D341Med (cell line): ENCODE measurements around the gene ZFYVE26.
"Not testable (repeated sequence)": the region's sequence is repeated elsewhere in the genome, so short reads cannot be mapped to it uniquely, and the experiment has no call there.

Source experiments
- DNase-seq: peaks from one replicate; pipeline ENCODE4 v3.0.0; 2012; ENCODE audit warnings: low spot score

The ZFYVE26 gene

DNA sequence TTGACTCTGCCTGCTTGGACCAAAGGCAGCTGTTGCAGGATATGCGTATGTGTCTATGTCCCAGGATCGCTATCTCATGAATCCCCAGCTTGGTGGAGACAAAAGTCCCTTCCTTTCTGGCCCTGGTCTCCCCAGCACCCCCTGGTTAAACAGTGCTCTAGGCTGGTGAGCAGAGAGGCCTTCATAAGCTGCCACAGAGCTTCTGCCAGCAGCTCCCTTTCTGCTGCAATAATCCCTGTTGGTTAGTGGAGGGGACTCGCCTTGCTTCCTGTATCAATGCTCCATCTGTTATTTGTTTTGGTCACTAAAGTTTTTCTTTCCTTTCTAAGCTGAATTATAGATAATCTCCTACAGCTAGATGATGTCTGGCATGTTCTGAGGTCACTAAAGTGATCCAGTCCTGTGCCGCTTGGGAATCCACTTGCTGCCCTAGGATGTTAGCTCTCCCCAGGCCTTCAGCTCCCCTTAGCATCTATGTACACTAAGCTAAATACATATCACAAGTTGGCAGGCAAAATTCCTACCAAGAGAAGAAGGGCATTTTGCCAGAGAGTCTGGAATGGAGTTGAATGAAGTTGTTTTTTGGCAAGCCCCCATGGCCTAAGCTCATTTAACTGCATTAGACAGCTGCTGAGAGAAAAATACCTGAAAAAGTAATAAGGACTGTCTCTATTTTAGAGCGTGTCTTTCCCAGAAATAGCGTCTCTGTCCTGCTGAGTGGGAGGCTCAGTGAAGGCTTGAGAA lies 66.9 kb downstream of the ZFYVE26 start:
- DNase-seq: peak; percentile 67

DNA sequence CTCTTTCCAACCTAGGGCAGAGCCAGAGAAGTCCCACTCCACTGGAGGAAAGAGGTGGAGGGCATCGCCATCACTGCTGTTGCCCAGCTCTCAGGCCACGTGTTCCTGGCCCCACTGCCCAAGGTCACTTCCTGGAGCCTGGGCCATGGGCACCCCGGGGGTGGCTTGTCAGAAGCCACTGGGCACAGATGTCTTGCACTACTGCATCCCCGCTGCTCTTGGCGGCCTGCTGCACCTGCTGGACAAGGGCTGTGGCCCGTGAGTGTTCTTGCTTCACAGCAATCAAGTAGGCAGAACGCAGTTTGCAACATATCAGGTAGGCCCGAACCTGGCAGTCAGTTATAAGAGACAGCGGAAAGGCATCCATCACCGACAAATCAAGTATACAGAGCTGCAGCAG lies 68.1 kb downstream of the ZFYVE26 start:
- DNase-seq: no peak

DNA sequence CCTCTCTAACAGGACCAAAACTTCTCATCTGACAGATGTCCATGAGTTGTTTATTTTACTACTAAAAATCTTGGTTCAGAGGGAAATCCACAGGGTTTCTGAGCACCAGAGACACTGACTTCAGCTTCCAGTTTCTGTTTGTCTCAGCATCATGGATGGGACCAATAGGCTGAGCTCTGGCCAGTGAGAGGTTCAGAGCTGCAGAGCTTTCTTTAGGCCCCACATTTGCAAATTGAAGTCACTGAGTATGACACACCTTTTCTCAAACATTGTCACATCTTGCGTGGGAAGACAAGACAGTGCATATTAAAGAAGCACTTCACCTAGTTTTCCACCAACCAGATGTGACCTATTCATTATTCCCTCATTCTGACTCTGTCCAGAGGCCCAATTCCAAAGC lies 69.5 kb downstream of the ZFYVE26 start:
- DNase-seq: no peak

DNA sequence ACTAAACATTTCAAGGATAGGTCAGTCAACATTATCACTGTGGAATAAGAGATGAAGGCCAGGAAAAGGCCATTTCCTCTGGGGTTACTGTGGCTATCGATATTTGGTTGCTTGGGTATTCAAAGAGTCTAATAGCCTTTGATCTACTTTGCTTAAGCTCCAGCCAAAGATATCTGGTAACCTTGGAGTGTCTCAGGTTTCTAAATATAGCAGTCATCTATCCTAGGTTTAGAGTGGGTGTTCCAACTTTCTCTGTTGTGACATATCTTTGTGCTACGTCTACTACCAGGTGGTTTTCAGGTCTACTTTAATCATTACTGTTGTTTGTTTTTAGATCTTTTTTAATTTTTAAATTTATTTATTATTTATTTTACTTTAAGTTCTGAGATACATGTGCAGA lies 72.3 kb downstream of the ZFYVE26 start:
- DNase-seq: no peak

DNA sequence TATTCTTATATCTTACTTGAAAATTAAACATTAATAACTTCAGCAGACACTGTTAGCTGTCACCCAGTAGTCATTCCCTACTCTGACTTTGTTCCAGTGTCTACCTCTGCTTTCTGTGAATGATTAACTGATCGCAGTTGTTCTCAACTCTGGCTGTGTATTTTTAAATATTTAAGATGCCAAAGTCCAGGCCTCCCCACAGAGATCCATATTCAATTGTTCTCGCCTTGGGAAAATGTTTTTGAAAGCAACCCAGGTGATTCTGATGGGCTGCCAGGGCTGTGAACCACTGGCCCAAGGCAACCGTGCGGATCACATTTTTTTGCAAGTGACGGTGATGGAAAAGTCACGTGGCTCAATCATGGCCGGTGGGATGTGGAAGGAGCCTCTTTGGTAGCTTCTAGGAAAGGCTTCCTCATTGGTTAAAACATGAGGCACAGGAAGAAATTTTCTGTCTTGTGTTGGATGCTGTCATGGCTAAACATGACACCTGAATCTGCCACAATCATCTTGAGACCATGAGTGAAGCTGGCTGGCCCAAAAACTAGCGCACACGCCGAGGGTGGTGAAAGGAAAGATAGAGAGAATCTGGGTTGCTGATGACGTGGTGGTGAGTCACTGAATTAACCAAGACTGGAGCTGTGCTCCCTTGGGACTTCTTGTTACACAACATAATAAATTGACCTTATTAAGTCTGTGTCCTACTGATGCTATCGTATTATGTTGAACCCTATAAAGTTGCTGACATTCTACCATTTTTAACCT lies 77.5 kb downstream of the ZFYVE26 start:
- DNase-seq: no peak

DNA sequence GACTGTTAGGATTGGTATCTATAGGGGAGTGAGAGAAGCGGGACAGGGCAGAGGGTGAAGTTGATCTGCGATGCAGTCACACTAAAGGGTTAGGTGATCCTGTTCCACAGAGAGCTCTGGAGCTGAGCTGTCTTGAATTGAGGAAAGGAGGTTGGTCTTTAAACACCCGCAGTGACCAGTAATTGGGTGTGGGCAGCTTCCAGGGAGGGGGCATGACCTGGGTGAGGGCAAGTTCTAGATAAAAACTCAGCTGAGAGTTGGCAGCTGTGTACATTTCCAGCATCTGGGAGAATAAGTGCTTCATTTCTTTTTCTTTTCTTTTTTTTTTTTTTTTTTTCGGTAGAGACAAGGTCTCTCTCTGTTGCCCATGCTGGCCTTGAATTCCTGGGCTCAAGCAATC lies 79.6 kb downstream of the ZFYVE26 start:
- no peak for DNase-seq

DNA sequence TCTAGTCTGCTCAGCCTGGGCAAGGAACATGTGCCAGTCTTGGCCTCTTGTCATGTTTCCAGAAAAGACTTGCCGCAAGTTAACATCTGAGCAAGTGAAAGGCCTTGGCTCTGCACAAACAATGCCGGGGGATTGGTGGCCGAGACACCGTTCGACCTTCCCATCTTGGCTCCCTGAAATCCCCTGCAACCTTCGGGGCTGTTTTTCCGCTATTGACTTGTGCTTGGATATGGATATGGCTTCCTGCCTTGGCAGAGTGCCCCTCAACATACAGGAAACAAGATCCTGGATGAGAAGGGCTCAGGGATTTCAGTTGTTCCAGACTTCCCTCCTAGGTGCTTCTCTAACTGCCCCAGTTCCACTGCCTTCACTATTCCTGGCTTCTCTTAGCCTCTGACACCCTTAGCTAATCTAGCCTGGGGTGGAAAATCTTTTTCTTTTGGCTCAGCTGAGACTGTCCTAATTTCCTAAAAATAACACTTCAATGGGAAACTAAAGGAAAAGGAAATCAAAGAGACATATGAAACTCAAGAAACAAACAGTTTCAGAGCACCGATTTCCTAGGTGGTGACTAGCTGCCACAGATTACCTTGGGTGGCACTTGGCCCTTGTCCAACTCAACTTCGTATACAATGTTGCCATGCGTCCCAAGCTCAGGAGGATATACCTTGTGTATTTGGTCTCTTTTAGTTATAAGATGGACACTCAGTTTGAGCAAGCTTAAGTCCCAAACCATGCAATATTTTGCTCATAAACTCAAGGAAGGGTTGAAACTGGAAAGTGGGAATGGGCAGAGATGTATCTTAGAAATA lies 80.8 kb downstream of the ZFYVE26 start:
- DNase-seq: no peak

DNA sequence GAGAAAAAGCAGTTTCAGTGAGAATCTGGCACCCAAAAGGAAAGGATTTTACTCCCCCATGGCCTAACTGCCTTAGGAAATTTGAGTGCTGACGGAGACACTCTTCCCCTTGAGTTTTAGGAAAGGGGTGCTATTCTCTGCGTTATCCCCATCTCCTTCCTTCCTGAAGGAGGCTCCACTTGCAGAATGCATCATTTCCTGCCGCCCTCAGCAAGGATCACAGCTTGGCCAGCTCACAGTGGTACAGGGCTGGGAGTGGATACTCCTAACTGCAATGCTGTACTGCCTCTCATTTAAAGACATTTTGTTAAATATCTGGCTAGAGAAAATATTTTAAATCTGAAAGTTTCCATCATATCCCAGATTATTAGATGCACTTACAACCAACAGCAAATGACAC lies 81.7 kb downstream of the ZFYVE26 start:
- DNase-seq: no peak

DNA sequence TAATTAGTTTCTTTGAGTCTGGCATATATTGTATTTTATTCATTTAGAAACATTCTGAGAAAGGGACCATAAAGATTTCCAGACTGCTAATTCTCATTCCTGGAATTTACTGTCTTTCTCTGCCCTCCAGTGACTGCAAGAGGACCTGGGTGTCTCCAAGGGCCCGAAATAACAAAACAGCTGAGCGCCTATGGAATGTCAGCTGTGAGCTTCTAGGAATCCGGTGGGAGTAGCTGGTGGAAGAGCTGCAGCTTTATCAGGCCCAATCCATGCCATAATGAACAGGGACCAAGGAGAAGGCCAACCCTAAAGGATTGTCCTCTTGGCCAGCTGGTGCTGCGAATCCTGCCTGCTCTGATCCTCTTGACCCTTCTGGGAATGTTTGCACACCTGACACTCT lies 82.8 kb downstream of the ZFYVE26 start:
- no peak for DNase-seq

DNA sequence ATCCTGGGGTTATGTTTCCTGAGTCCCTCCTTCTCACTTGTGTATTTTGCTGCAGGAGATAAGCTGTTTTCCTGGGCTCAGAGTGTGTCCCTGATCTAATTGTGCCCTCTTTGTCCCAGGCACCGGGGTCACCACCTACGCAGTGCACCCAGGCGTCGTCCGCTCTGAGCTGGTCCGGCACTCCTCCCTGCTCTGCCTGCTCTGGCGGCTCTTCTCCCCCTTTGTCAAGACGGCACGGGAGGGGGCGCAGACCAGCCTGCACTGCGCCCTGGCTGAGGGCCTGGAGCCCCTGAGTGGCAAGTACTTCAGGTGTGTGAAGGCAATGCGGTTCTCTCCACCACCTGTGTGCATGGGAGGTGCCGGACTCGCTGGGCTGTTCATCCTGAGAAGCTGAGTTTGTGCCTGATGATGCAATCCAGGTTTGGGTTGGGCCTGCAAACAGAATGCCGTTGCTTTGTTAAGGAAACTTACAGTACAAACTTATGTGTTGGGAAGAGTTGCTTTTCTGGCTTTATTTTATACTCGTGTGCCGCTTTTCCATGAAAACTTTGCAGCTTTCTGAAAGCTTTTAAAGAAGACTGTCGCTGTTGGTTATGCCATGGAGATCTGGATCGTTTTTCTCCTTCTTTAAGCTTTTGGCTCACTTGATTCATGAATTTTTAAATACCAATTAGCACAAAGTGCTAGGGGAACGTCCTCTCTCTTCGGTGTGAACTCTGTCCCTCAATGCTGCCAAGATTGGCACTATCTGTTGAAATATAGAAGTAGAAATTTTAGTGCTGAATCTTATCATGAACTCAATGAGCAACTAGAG lies 87.1 kb downstream of the ZFYVE26 start:
- DNase-seq: no peak

DNA sequence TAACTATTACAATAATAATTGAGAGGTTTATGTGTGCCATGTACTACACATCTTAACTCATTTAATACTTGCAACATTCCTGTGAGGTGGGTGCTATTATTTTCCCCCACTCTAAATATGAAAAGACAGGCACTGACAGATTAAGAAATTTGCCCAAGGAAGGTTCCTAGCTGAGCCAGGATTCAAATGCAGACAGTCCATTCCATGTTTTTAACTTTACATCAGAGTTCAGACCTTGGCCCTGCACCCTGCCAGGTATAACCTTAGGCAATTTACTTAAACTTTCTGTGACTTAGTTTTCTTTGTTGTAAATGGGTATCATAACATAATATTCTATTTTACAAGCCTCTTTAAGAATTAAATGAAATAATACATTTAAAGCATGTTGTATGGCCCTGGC lies 88.1 kb downstream of the ZFYVE26 start:
- DNase-seq: no peak

DNA sequence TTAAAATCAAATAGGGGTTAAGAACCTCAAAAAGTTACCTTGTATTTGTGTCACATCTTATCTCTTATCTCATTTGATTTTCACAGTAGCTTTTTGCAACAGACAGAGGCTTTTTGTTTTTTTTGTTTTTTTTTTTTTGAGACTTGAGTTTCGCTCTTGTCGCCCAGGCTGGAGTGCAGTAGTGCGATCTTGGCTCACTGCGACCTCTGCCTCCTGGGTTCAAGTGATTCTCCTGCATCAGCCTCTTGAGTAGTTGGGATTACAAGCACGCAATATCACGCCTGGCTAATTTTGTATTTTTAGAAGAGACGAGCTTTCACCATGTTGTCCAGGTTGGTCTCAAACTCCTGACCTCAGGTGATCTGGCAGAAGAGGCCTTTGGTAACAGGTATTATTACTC lies 89.0 kb downstream of the ZFYVE26 start:
- no peak for DNase-seq

DNA sequence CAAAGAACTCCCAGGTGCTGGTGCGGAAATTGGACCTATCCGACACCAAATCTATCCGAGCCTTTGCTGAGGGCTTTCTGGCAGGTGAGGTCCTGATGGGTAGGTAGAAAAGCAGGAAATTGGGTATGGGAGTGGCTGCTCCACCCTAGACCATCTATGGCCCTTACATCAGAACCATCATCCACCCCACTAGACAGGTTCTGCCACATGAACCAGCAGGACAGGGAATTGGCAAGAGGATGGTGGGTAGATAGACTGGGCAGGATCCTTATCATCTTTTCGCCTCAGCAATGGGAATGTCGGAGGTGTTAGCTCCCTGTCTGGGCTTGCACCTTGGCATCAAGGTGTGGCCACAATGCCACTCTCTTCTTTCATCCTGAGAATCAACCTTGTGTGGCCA lies 91.2 kb downstream of the ZFYVE26 start:
- no peak for DNase-seq

DNA sequence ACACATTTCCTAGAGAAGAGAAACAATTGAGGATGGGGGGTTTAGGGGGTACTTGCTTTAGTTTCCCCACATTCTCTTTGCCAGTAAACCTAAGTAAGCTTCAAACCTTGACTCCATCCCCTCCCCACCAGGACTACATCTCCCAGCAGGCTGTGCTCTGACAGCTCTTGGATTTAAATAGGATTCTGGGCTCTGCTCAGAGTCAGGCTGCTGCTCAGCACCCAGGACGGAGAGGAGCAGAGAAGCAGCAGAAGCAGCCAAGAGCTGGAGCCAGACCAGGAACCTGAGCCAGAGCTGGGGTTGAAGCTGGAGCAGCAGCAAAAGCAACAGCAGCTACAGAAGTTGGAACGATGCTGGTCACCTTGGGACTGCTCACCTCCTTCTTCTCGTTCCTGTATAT lies 94.1 kb downstream of the ZFYVE26 start:
- DNase-seq: peak; percentile 50

DNA sequence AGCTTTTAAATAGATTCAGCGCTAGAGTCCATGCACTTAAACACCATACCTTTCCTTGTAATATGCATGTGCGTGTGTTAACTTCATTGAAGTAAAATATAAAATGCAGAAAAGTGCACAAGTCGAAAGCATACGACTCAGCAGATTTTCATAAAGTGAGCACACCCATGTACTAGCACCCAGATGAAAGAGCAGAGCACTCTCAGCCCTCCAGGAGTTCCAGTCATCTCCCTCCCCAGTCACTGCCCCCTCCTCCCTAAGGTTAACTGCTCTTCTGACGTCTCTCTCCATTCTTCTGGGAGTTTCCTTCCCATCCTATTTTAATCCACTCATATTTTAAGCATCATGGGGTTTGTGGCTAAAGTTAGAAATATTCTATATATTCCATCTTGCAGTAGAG lies 94.5 kb downstream of the ZFYVE26 start:
- DNase-seq: no peak

DNA sequence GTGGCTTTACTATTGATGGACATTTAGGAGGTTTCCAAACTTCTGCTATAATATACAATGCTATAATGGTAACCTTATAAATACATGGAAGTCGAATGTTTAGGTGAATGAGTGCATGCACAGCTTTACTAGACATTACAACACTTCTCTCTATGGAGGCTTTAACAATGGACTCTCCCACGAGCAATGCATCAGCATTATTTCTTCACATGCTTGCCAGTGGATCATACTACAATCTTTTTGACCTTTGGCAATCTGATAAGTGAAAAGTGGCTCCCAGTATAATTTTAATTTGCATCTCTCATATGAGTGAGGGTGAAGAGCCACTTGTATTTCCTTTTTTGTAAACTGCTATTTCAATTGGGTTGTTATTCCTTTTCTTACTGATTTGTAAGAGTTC lies 96.5 kb downstream of the ZFYVE26 start:
- DNase-seq: no peak

DNA sequence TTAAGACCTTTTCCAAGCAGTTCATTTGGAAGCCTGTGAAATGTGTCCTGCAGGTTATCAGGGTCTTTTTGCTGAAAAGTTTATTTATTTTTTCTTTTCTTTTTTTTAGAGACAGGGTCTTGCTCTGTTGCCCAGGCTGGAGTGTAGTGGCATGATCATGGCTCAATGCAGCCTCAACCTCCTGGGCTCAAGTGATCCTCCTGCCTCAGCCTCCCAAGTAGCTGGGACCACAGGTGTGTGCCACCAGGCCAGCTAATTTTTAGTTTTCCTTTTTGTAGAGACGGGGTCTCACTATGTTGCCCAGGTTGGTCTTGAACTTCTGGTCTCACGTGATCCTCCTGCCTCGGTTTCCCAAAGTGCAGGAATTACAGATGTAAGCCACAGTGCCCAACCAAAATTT lies 97.0 kb downstream of the ZFYVE26 start:
- DNase-seq: not testable (repeated sequence)

DNA sequence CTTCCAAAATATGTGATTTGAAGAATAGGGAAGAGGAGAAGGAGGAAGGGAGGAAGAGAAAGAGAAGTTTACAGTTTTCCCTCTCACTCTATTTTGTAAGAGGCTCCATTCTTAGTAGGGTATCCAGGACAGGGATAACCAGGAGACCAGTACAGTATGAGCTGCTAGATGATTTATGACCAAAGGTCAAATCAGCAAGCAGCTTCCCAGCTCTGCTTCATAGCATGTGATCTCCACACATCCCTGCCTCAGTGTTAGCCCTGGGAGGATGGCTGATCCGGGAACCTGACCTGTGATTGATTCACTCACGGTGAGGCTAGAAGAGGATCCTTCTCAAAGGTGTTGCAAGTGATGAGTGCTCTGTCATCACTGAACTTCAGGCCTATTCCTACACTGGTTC lies 98.1 kb downstream of the ZFYVE26 start:
- DNase-seq: no peak

DNA sequence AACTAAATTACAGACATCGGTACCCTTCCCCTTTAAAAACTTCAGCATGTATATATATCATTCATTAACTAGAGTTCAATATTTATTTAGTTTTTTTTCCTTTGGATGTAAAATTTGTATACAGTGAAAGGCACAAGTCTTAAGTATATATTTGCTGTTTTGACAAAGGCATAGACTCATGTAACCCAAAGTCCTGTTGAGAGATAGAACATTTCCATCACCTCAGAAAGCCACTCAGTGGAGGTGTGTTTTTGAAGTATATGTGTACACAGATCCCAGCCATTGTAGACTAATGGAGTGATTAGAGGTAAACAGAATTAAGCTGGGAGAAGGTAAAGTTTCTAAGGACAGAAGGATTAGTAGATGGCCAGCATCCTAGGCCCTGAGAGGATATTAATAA lies 99.3 kb downstream of the ZFYVE26 start:
- DNase-seq: no peak

DNA sequence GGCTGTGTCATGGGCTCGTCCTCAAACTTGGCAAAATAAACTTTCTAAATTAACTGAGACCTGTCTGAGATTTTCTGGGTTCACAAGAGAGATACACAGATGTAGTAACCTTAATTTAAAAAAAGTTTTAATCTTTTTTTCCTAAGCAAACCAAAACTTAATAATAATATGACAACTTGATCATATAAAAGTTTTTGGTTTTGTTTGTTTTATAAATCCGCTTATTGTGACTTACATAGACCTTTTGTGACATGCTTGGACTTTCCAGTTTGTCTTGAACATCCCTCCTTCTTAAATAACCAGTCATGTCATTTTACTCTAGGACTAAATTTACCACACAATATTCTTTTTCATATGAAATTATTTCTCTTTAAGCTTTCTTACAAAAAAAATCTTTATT lies 106.2 kb downstream of the ZFYVE26 start:
- DNase-seq: no peak

DNA sequence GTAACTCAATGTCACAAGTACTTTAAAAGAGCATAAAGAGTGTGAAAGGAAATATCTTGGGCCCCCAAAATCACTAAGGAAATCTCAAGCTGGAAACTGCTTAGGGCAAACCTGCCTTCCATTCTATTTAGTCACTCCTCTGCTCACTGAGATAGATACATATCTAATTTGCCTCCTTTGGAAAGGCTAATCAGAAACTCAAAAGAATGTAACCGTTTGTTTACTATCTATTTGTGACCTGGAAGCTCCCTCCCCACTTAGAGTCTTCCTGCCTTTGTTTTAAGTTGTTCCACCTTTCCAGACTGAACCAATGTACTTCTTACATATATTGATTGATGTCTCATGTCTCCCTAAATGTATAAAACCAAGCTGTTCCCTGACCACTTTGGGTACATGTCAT lies 106.6 kb downstream of the ZFYVE26 start:
- not testable (repeated sequence) for DNase-seq

DNA sequence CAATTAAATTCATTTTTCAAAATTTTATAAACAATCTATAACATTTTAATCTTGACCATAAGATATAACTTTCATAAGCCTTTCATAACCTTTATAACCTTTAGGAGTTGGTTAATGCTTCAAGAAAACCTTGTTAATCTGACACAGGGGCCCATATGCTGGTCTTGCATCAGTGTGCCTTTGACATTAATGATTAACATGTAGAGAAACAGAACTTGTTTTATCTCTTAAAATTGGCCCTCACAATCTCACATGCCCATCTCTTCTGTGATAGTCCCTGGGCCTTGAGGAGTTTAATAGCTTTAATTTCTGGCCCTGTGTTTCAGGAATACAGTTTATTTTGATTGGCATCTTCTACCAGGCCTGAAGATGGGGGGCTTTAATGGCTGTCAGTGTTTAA lies 107.0 kb downstream of the ZFYVE26 start:
- not testable (repeated sequence) for DNase-seq
